ENCODE results near the gene RAB24. TPM values are rescaled to one million over a fixed set of nuclear protein-coding genes. Genes with fewer than 3 reads are reported as not detected.
A peak's percentile ranks its signal among the peaks of the same experiment; 100 is the strongest.

Gene RAB24
- total RNA-seq (25.0 TPM), polyA plus RNA-seq (ENCODE audit: insufficient read depth, low read depth, low replicate concordance) (77.6 TPM)
- long read RNA-seq, donor 1, partial matches to known transcripts: 0 of 9 reads
- long read RNA-seq, donor 1, other reads (novel, unspliced or antisense): 0 of 9 reads
- long read RNA-seq, donor 2, transcript RAB24-206 (7 exons, 1,820 nt): minor isoform, 6 of 24 reads
- long read RNA-seq, donor 2, transcript RAB24-201 (8 exons, 1,311 nt): major isoform, 15 of 24 reads
- long read RNA-seq, donor 2, partial matches to known transcripts: 0 of 24 reads
- long read RNA-seq, donor 2, other reads (novel, unspliced or antisense): 0 of 24 reads
- long read RNA-seq, donor 3, transcript RAB24-201 (8 exons, 1,311 nt): major isoform, 13 of 20 reads
- long read RNA-seq, donor 3, transcript RAB24-206 (7 exons, 1,820 nt): minor isoform, 6 of 20 reads
- long read RNA-seq, donor 3, partial matches to known transcripts: 0 of 20 reads
- long read RNA-seq, donor 3, other reads (novel, unspliced or antisense): 0 of 20 reads
- long read RNA-seq, donor 4, transcript RAB24-201 (8 exons, 1,311 nt): minor isoform, 5 of 15 reads
- long read RNA-seq, donor 4, transcript RAB24-206 (7 exons, 1,820 nt): major isoform, 7 of 15 reads
- long read RNA-seq, donor 4, partial matches to known transcripts: 0 of 15 reads
- long read RNA-seq, donor 4, other reads (novel, unspliced or antisense): 0 of 15 reads
- long read RNA-seq, donor 5: 0 reads
- long read RNA-seq, donor 6, transcript RAB24-201 (8 exons, 1,311 nt): major isoform, 8 of 12 reads
- long read RNA-seq, donor 6, partial matches to known transcripts: 0 of 12 reads
- long read RNA-seq, donor 6, other reads (novel, unspliced or antisense): 0 of 12 reads
- long read RNA-seq, donor 7, transcript RAB24-201 (8 exons, 1,311 nt): major isoform, 7 of 30 reads
- long read RNA-seq, donor 7, transcript RAB24-206 (7 exons, 1,820 nt): major isoform, 7 of 30 reads
- long read RNA-seq, donor 7, partial matches to known transcripts: 1 of 30 reads
- long read RNA-seq, donor 7, other reads (novel, unspliced or antisense): 9 of 30 reads
- long read RNA-seq, donor 8, transcript RAB24-201 (8 exons, 1,311 nt): major isoform, 12 of 15 reads
- long read RNA-seq, donor 8, partial matches to known transcripts: 0 of 15 reads
- long read RNA-seq, donor 8, other reads (novel, unspliced or antisense): 0 of 15 reads
- long read RNA-seq, donor 9, partial matches to known transcripts: 0 of 2 reads
- long read RNA-seq, donor 9, other reads (novel, unspliced or antisense): 0 of 2 reads
- long read RNA-seq, donor 10, transcript RAB24-201 (8 exons, 1,311 nt): major isoform, 5 of 8 reads
- long read RNA-seq, donor 10, partial matches to known transcripts: 0 of 8 reads
- long read RNA-seq, donor 10, other reads (novel, unspliced or antisense): 0 of 8 reads

DNA sequence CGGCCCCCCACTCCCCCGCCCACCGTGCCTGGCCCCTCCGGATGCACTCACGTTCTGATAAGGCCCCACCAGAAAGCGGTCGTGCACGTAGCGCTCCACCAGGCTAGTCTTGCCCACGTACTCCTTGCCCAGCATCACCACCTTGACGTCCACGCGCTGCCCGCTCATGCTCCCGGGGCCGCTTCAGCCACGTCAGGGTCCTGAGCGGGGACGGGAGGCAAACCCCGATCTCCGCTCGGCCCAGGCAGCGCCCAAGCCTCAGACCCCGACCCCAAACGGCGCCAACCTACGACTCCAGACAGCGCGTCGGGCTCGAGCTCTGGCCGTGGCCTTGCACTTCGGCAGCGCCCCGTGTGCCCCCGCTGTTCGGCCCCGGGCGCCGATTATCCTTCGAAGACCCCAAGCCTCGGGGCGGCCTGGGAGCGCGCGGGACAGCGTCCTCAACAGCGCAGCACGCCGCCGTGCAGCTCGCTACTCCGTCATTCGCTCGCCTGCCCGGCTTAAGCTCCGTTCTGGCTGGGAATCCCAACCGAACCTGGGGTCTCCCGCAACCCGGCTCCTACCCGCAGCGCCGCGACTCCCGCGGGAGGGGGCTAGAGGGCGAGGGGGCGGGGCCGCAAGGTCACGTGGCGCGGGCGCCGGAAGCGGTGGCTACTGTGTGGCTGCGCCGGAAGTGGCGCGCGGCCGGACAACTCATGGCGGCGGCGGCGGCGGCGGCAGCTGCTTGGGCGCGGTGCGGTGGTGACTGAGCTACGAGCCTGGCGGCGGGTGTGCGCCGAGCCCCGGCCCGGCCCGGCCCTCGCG lies at the start of gene RAB24, which contains the start of gene PRELID1:
TSS of gene RAB24 (minus strand) at position 599 of the 804 bp plus-strand sequence. CDS start at position 168, 431 bp downstream.
TSS of gene PRELID1 (plus strand) at position 679 of the 804 bp plus-strand sequence. CDS start 187 bp downstream, outside the sequence.
- Histone ChIP-seq H3K9me3 (ENCODE audit: control insufficient read depth in 2 of 3, insufficient read depth in 1 of 3, low read length in 3 of 3) (no peaks in the 10 kb centered on the region), H3K36me3 (ENCODE audit: control insufficient read depth in 2 of 3, insufficient read depth in 3 of 3, low read length in 3 of 3) (peaks cover 0 to 27% (median 13%) of the 10 kb centered on the region in 3 donors), H3K27ac (ENCODE audit: low read depth in 2 of 2, low read length in 2 of 2) (peak within 1 kb of the TSS; percentile 76 to 80), H3K27me3 (ENCODE audit: control insufficient read depth, insufficient read depth, low read length) (no peaks in the 10 kb centered on the region), H3K4me1 (ENCODE audit: control insufficient read depth in 2 of 3, insufficient read depth in 2 of 3, low read depth in 1 of 3, low read length in 3 of 3) (peaks cover 0 to 29% (median 4%) of the 10 kb centered on the region in 3 donors), H3K9ac (ENCODE audit: low read length in 3 of 3) (peak within 1 kb of the TSS; percentile 63 to 71 (median 67)), H3K4me3 (ENCODE audit: low read length in 3 of 3) (peak within 1 kb of the TSS; percentile 80 to 84 (median 83))
- DNase-seq: peak; percentile 89 to 96 (median 93)
- no peak for FAIRE-seq
- peak; percentile 36 for TF ChIP-seq CTCF (IDR thresholded peaks at IDR 0.05; ENCODE audit: borderline replicate concordance, extremely low read depth, insufficient read depth)
- intact Hi-C loops (cut with DNase I): no loop called here

GRCh38 chr5:177353093-177353492 lies 49.6 kb upstream of the RAB24 start:
- Histone ChIP-seq H3K4me1 (ENCODE audit: control insufficient read depth in 2 of 3, insufficient read depth in 2 of 3, low read depth in 1 of 3, low read length in 3 of 3) (peaks cover 4 to 24% (median 13%) of the 10 kb centered on the region in 3 donors), H3K9me3 (ENCODE audit: control insufficient read depth in 2 of 3, insufficient read depth in 1 of 3, low read length in 3 of 3) (no peaks in the 10 kb centered on the region), H3K27ac (ENCODE audit: low read depth in 2 of 2, low read length in 2 of 2) (no peak overlapping the region), H3K9ac (ENCODE audit: low read length in 3 of 3) (no peak overlapping the region), H3K4me3 (ENCODE audit: low read length in 3 of 3) (no peak overlapping the region), H3K36me3 (ENCODE audit: control insufficient read depth in 2 of 3, insufficient read depth in 3 of 3, low read length in 3 of 3) (no peaks in the 10 kb centered on the region), H3K27me3 (ENCODE audit: control insufficient read depth, insufficient read depth, low read length) (no peaks in the 10 kb centered on the region)
- intact Hi-C loops (cut with DNase I): no loop called here
- no peak for FAIRE-seq
- TF ChIP-seq CTCF (IDR thresholded peaks at IDR 0.05; ENCODE audit: borderline replicate concordance, extremely low read depth, insufficient read depth): no peak
- DNase-seq: no peak

Measured in kidney (tissue), 22 donors.